ENCODE data around the gene AMHR2. TPM values are rescaled to one million over a fixed set of nuclear protein-coding genes. Genes with fewer than 3 reads are reported as not detected.

AMHR2 gene
- total and polyA plus RNA-seq, 9 of the 15 experiments (the other 6 are each of a cell fraction or from before 2014, with no cell fraction given), result 8.9 to 49.7 (median 19.3) TPM

- TF ChIP-seq ZBTB2 (IDR thresholded peaks at IDR 0.05), result peak; percentile 73
- TF ChIP-seq, protein P1, sequence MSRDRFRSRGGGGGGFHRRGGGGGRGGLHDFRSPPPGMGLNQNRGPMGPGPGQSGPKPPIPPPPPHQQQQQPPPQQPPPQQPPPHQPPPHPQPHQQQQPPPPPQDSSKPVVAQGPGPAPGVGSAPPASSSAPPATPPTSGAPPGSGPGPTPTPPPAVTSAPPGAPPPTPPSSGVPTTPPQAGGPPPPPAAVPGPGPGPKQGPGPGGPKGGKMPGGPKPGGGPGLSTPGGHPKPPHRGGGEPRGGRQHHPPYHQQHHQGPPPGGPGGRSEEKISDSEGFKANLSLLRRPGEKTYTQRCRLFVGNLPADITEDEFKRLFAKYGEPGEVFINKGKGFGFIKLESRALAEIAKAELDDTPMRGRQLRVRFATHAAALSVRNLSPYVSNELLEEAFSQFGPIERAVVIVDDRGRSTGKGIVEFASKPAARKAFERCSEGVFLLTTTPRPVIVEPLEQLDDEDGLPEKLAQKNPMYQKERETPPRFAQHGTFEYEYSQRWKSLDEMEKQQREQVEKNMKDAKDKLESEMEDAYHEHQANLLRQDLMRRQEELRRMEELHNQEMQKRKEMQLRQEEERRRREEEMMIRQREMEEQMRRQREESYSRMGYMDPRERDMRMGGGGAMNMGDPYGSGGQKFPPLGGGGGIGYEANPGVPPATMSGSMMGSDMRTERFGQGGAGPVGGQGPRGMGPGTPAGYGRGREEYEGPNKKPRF (IDR thresholded peaks at IDR 0.05; ENCODE audit: low read depth, low read length), result no peak
- TF ChIP-seq, protein P2, sequence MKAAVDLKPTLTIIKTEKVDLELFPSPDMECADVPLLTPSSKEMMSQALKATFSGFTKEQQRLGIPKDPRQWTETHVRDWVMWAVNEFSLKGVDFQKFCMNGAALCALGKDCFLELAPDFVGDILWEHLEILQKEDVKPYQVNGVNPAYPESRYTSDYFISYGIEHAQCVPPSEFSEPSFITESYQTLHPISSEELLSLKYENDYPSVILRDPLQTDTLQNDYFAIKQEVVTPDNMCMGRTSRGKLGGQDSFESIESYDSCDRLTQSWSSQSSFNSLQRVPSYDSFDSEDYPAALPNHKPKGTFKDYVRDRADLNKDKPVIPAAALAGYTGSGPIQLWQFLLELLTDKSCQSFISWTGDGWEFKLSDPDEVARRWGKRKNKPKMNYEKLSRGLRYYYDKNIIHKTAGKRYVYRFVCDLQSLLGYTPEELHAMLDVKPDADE (conservative IDR thresholded peaks at IDR 0.05; ENCODE audit: control insufficient read depth, low read depth, low read length), result peak; percentile 25; the same call in 1 of the 2 replicates
- TF ChIP-seq RUNX1 (IDR thresholded peaks at IDR 0.05; ENCODE audit: low read depth), result no peak
- TF ChIP-seq NONO (IDR thresholded peaks at IDR 0.05; ENCODE audit: low read depth in 2 of 2, low read length in 1 of 2), result peak in 1 of 2 experiments; percentile 25; a peak in 1 of 4 replicates
- TF ChIP-seq ESRRA (IDR thresholded peaks at IDR 0.05; ENCODE audit: borderline replicate concordance, low read depth), result peak; percentile 10; the same call in 1 of the 2 replicates
- TF ChIP-seq BRD4 (IDR thresholded peaks at IDR 0.05), result peak; percentile 95; the same call in 1 of the 2 replicates
- no peak for TF ChIP-seq ZNF347 (CRISPR knock-in tag; IDR thresholded peaks at IDR 0.05; ENCODE audit: low read depth)
- no peak for TF ChIP-seq ZMIZ1 (IDR thresholded peaks at IDR 0.05; ENCODE audit: low read depth in 2 of 2, low read length in 2 of 2)
- peak; percentile 84 to 91 for TF ChIP-seq MAZ (CRISPR knock-in tag; conservative IDR thresholded peaks at IDR 0.05 in 1 of 2, IDR thresholded peaks at IDR 0.05 in 1 of 2)
- no peak for TF ChIP-seq MCM5 (IDR thresholded peaks at IDR 0.05; ENCODE audit: low read depth)
- TF ChIP-seq ZNF324 (CRISPR knock-in tag; IDR thresholded peaks at IDR 0.05), result no peak
- no peak for TF ChIP-seq ZNF445 (CRISPR knock-in tag; IDR thresholded peaks at IDR 0.05; ENCODE audit: low read depth)
Observed at GRCh38 chr12:53452159-53453077, 28.8 kb downstream of the AMHR2 start (continued).

All from K562 (cell line).